ENCODE measurements around the gene EEF2K. TPM values are rescaled to one million over a fixed set of nuclear protein-coding genes. Genes with fewer than 3 reads are reported as not detected.

The EEF2K gene
- total RNA-seq, 2 experiments from 2014 or later = 10.1 to 13.2 TPM

GRCh38 chr16:22194707-22195444, 11.2 kb upstream of the EEF2K start:
- H3K4me3 ChIP-seq (ENCODE audit: low read length) = no peak overlapping the region
- ChIA-PET CTCF (interaction anchor here (0.6 to 6.5 kb wide), 7 partner anchors 10 to 1381 kb away, joined by 3 to 33 read pairs (median 6); partner anchors contain the start of genes EEF2K and POLR3E), POLR2A (interaction anchor here (0.6 to 8.7 kb wide), 6 partner anchors 10 to 241 kb away, joined by 3 to 157 read pairs (median 6); partner anchors contain the start of genes EEF2K, MOSMO and POLR3E)
- intact Hi-C loops (cut with DNase I, micrococcal nuclease) = loop anchor here (1.0 to 5.0 kb wide), 5 partner anchors 12 to 673 kb away; partner anchors contain the start of gene POLR3E (in 1 of the 2)
- TF ChIP-seq CTCF (IDR thresholded peaks at IDR 0.05) = no peak
- peaks cover 27% of the 10 kb centered on the region for H3K36me3 Mint-ChIP-seq (ENCODE audit: low read depth)
- H3K27me3 ChIP-seq (ENCODE audit: control insufficient read depth in 1 of 2, insufficient read depth in 2 of 2, low read length in 2 of 2) = no peaks in the 10 kb centered on the region
- H3K36me3 ChIP-seq (ENCODE audit: insufficient read depth, low read length) = no peaks in the 10 kb centered on the region
- peak overlapping the region; percentile 97 for H3K4me3 Mint-ChIP-seq
- peaks cover 13% of the 10 kb centered on the region for H3K9me3 Mint-ChIP-seq
- peak overlapping the region; percentile 96 for H3K27ac Mint-ChIP-seq
- H3K27me3 Mint-ChIP-seq = peaks cover 7% of the 10 kb centered on the region
- no peak for ATAC-seq (ENCODE audit: poor library complexity)
- DNase-seq = peak in 5 of 14 experiments; percentile 3 to 83 (median 15)
- H3K9me3 ChIP-seq (ENCODE audit: control insufficient read depth in 1 of 2, insufficient read depth in 1 of 2, low read length in 2 of 2) = peaks cover 0 to 6% of the 10 kb centered on the region in 2 experiments
- peaks cover 63% of the 10 kb centered on the region for H3K4me1 ChIP-seq (ENCODE audit: insufficient read depth, low read length)
- peak overlapping the region; percentile 54 to 67 for H3K27ac ChIP-seq (ENCODE audit: low read depth in 1 of 2, low read length in 2 of 2)
- peaks cover 51% of the 10 kb centered on the region for H3K4me1 Mint-ChIP-seq (ENCODE audit: low read depth)

- peaks cover 50% of the 10 kb centered on the region for H3K4me1 Mint-ChIP-seq (ENCODE audit: low read depth)
- H3K4me3 ChIP-seq (ENCODE audit: low read length) = peak overlapping the region; percentile 56
- no peak for DNase-seq
These were observed 10.7 kb upstream of the EEF2K start for GRCh38 chr16:22195445-22195694.

More at GRCh38 chr16:22195445-22195694, 10.7 kb upstream of the EEF2K start:
- CTCF ChIA-PET = interaction anchor here (0.6 to 6.5 kb wide), 6 partner anchors 11 to 1382 kb away, joined by 3 to 33 read pairs (median 4); partner anchors contain the start of genes EEF2K and POLR3E
- Histone ChIP-seq H3K27ac (ENCODE audit: low read depth in 1 of 2, low read length in 2 of 2) (peak overlapping the region; percentile 54 to 67), H3K4me1 (ENCODE audit: insufficient read depth, low read length) (peaks cover 58% of the 10 kb centered on the region), H3K27me3 (ENCODE audit: control insufficient read depth in 1 of 2, insufficient read depth in 2 of 2, low read length in 2 of 2) (no peaks in the 10 kb centered on the region), H3K36me3 (ENCODE audit: insufficient read depth, low read length) (no peaks in the 10 kb centered on the region), H3K9me3 (ENCODE audit: control insufficient read depth in 1 of 2, insufficient read depth in 1 of 2, low read length in 2 of 2) (peaks cover 0 to 6% of the 10 kb centered on the region in 2 experiments)
- no peak for ATAC-seq (ENCODE audit: poor library complexity)
- H3K9me3 Mint-ChIP-seq = peaks cover 13% of the 10 kb centered on the region
- intact Hi-C loops (cut with DNase I, micrococcal nuclease) = loop anchor here (1.0 to 5.0 kb wide), 4 partner anchors 12 to 103 kb away; partner anchors contain the start of gene POLR3E (in 1 of the 2)
- POLR2A ChIA-PET = interaction anchor here (0.6 to 8.7 kb wide), 6 partner anchors 9 to 241 kb away, joined by 3 to 157 read pairs (median 6); partner anchors contain the start of genes EEF2K, MOSMO and POLR3E
- peaks cover 27% of the 10 kb centered on the region for H3K36me3 Mint-ChIP-seq (ENCODE audit: low read depth)
- H3K27me3 Mint-ChIP-seq = peaks cover 7% of the 10 kb centered on the region
- H3K27ac Mint-ChIP-seq = peak overlapping the region; percentile 96
- H3K4me3 Mint-ChIP-seq = peak overlapping the region; percentile 97
- no peak for TF ChIP-seq CTCF (IDR thresholded peaks at IDR 0.05)
